Skeletal muscle cell (primary cell): ENCODE measurements around the gene HCRT.
A peak's percentile ranks its signal among the peaks of the same experiment; 100 is the strongest.
"Not testable (repeated sequence)": the region's sequence is repeated elsewhere in the genome, so short reads cannot be mapped to it uniquely, and the experiment has no call there.

Source experiments
- DNase-seq: peaks from one replicate; pipeline ENCODE4 v3.0.0-alpha.2; 2010; ENCODE audit warnings: low read depth
- H3K4me3 ChIP-seq: 2 replicates; pipeline ENCODE4 v1.5.1; 2011; ENCODE audit warnings: low read depth, mild to moderate bottlenecking, control low read depth, low read length, moderate library complexity

The HCRT gene, protein sequence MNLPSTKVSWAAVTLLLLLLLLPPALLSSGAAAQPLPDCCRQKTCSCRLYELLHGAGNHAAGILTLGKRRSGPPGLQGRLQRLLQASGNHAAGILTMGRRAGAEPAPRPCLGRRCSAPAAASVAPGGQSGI

DNA sequence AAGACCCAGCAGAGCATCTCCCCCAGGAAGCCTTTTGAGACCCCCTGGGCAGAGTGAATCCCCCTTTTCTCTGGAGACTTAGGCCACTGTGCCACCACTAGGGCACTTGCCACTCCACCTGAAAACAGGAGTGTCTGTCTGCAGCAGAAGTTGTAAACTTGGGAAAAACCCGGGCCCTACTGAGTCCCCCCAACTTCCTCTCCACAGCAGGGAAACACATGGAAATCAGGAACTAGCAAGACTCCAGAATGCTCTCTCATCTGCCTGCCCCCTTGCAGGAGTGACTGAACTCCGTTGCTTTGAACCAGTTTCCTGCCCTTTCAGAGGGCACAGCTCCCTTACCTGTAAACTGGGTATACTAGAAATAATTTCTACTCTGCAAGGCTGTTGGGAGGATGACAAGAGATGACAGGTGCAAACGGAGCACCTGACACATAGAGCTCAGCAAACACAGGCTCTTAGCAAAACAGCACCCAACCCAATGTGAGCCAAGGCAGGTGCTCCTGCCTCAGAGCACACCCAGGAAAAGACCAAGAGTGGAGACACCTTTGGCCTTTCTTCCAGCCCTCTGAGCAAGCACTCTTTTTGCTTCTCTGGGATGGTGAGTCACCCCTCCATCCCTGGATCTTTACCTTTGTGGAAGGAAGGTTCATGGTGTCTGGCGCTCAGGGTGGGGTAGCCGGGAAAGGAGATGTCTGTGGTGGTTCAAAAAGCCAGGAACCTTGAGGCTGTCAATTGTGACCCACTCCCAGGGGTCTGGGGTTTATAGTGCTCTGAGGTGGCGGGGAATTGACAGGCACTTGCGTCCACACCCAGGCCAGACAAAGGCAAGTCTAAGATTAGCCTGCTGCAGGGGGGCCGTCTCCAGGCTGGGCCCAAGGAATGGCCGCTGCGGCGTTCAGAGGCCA lies at the start of gene HCRT:
Gene HCRT (minus strand): TSS at position 740 of the 908 bp plus-strand sequence. CDS start 87 bp downstream, at position 653.
- DNase-seq, result no peak
- peak within 1 kb of the TSS; percentile 56 for H3K4me3 ChIP-seq

DNA sequence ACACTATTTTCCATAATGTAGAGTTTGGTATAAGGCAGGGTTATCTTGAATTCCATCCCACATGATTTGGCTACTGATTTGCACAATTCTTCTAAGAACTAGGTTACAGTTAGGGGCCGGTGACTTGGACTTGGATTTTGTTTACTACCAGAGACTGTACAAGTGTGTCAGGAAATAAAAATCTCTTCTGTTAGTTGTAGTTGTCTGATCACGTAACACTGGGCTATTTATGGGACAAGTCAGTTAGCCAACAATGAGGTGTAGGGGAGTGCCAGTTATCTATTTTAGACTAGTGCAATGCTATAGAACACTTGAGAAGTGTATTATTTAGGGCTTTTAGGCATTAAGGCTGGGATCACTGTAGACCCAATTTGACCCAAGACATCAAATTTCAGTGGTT lies 48.7 kb upstream of the HCRT start:
- no peak for DNase-seq
- H3K4me3 ChIP-seq, result no peak overlapping the region

DNA sequence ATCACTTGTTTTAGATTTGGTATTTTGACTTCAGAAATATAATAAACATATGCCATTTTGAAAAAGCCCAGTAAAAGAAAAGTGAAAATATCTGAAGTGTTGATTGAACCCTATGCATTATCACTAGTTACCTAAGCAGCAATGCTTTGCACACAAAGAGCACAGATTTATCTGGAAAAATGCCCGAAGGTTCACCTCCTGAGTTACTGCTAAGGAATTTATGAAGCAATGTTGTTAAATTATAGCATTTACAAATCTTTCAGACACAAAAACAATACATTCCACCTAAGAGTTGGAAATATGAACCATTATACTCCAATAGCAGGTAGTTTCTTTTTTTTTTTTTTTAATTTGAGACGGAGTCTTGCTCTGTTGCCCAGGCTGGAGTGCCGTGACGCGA lies 47.9 kb upstream of the HCRT start:
- H3K4me3 ChIP-seq, result no peak overlapping the region
- no peak for DNase-seq

DNA sequence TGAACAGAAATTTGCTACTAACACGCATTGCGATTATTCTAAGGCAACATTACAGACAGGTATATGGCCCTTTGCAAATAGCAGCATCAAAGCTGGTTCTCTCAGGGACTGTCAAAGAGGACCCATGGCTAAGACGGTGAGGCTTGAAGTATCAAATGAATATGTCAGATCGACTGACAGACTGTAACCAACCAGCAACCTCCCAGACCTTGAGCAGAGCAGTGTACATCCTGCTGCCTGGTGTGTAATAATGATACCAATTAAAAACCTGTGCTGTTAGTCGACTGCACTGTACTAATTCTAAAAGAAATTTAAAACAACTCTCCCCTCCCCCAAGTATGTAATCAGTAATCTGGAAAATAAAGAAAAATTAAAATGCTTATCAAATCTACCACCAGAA lies 45.0 kb upstream of the HCRT start:
- DNase-seq, result no peak
- H3K4me3 ChIP-seq, result no peak overlapping the region

DNA sequence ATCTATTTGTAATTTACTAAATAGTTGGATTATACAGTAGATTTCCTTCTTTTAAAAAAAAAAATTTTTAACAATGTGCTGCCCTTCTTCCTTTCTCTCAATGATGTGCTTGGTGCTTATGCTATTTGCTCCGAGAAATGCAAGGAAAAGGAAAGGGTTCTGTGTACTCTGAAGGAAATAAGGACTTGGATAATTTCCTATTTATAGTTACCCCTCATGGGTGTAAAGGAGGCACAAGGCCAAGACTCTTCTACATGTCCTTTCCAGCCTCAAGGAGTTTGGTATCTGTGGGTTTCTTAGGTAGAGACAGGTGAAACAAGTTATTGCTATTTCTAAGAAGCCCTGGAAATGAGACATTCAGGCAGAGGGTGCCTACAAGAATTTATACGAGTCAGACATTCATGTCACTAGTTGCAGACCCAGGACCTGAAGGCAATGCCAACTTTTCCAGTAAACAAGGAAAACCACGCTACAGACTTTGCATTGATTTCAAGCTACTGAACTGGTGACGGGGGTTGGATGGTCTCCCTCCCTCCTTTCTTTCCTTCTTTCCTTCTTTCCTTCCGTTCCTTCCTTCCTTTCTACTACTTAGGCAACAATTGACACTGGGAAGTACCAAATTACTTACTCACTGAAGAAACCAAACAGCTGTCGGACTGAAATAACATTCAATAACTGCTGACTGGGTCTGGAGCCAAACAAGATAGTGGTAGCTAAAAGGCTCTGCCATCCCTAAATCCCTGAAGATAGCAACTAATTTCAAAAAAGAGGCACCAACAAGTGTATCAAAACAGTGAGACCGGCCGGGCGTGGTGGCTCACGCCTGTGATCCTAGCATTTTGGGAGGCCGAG lies 42.8 kb upstream of the HCRT start:
- no peak for DNase-seq
- no peak overlapping the region for H3K4me3 ChIP-seq

DNA sequence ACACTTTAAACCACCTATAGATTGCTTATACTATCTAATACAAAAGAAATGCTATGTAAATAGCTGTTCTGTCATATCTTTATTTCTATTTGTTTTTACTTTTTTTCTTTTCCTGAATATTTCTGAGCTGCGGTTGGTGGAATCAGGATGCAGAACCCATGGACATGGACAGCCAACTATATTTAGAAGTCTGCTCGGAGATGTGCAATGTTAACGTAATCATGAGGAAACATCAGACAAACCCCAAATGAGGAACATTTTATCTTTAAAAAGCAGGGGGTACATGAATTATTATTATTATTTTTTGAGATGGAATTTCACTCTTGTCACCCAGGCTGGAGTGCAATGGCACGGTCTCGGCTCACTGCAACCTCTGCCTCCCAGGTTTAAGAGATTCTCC lies 40.4 kb upstream of the HCRT start:
- no peak for DNase-seq
- H3K4me3 ChIP-seq, result no peak overlapping the region

DNA sequence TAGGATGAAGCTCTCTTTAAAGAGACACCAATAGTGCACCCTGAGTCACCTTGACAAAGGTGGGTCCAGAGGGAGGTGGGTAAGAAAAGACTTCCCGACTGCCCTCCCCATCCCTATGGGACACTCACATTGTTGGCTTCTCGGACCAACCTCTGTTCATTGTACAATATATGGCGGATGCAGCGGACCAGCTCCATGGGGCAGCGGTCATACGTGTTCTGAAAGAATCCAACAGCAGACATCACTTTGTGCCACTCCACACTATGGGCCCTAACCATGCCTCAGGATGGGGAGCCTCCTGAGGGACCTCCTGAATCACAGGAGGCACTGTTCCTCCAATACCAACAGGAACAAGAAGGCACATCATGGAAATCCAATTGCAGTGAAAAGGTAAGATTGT lies 39.4 kb upstream of the HCRT start:
- DNase-seq, result no peak
- H3K4me3 ChIP-seq, result no peak overlapping the region

DNA sequence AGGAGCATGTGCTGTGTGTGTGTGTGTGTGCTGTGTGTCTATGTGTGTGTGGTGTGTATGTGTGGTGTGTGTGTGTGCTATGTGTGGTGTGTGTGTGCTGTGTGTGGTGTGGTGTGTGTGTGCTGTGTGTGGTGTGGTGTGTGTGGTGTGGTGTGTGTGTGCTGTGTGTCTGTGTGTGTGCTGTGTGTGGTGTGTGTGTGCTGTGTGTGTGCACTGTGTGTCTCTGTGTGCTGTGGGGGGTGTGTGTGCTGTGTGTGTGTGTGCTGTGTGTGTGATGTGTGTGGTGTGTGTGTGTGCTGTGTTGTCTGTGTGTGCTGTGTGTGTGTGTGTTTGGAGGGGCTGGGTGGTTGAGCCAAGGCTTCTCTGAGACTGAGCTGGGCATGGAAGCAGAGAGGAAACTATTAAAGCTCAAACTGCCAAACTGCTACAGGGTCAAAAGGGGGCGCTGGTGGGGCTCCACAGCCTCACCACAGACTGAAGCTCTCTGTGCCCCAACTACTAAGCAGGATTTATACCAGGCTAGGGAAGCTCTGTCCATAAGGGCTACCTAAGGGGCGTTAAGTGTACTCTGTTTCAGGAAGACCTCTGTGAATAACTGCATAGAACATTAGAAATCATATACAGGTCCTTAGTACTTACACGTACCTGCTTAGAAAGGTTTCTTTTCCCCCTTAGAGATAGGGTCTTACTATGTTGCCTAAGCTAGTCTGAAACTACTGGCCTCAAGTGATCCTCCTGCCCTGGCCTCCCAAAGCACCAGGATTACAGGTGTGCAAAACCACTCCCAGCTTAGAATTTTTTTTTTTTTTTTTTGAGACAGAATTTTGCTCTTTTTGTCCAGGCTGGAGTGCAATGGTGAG lies 36.9 kb upstream of the HCRT start:
- no peak overlapping the region for H3K4me3 ChIP-seq
- no peak for DNase-seq

DNA sequence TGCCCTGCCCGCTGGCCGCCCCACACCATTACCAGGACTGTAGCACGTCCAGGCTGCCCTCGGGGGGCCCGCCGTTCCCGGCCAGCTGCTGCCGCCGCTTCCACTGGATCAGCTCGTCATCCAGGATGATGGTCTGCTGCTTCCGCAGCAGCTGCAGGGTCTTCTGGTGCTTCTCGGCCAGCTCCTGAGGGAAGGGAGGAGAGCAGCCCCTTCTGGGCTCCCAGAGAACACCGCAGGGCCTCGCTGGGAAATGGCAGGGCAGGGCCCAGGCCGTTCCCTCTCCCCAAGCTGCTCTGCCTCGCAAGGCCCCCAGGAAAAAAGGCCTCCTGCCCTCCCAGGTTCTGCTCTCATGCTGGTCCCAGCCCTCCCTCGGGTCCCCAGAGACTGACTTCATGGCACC lies 34.0 kb upstream of the HCRT start:
- DNase-seq, H3K4me3 ChIP-seq: not testable (repeated sequence)

DNA sequence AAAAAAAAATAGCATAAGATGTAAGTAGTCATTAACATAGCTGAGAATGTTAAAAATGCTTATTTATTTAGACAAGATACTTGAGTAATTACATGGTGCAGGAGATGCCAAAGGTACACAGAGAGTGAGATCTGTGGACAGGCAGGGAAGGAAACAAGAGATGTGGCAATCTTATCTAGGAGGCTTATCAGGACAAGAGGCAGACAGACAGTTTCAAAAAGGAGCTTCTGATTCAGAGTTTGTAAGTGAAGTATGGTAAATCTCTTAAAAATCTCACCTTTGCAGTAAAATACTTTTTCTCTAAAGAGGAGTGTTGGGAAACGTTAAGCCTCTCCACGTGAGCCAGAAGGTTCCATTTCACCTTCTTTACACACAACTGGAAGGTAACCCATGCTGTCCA lies 28.9 kb upstream of the HCRT start:
- H3K4me3 ChIP-seq, result no peak overlapping the region
- no peak for DNase-seq

DNA sequence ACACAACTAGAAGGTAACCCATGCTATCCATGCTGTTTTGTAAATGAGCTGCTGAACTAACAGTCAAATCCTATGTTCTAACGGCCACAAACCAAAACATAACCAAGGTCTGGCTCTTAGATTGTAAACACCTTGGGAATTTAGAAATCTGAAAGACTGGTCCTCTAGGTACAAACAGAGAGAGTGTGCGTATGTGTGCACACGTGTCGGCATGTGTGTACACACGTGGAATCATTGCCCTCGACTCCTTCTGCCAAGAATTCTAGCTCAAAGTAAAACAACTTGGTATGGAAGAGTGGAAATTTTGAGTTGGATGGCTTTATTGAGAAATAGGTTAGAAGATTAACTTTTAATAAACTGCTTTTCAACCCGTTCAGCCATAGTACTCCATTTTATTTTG lies 27.1 kb upstream of the HCRT start:
- no peak overlapping the region for H3K4me3 ChIP-seq
- DNase-seq, result no peak

DNA sequence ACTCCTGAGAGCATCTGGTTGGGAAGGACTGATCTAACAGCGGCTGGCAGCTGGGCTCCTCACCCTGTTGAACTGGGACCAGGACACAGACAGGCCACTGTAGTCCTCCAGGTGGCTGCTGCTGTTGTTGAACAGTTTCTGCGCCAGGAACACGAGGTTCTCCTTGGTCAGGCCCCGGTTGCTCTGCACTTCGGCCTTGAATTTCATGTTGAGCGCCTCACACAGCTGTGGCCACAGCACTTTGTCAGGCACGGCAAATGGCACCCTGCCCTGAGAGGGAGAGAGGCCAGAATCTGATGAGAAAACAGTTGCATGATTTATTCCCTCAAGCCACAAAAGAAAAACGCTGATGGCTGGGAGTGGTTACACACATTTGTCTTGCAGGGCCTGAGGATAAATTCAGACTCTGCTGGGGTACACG lies 26.7 kb upstream of the HCRT start:
- H3K4me3 ChIP-seq, result not testable (repeated sequence)
- peak; percentile 18 for DNase-seq

DNA sequence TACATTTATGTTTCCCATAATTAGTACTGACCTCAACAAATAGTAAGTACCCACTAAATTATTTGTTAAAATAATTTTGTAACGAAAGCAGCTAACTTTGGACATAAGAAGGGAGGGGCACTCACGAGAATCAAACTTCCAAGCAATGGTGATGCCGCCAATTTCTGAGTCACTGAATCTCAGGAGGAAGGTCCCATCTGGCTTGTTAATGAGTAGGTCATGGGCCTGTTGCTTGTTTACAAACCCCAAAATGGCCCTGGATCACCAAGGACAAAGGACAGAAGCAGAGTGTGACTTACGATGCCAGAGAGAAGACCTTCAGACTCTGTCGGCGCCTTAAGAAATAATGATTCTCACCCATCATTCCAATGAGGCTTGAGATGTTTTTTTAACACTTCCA lies 24.8 kb upstream of the HCRT start:
- no peak for DNase-seq

DNA sequence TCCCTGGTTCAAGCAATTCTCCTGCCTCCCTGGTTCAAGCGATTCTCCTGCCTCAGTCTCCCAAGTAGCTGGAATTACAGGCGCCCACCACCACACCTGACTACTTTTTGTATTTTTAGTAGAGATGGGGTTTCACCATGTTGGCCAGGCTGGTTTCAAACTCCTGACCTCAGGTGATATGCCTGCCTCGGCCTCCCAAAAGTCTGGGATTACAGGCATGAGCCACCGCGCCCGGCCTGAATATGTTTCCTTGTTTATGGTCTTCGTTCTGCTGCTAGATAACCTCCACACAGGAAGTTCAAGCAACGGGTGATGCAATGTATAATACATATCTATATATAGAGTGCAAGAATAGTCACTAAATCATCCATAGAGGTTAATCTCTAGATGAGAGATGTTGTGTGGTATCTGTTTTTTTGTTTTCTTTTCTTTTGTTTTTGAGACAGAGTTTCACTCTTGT lies 20.9 kb upstream of the HCRT start:
- H3K4me3 ChIP-seq, DNase-seq: not testable (repeated sequence)

More for the DNA sequence above, 24.8 kb upstream of the HCRT start:
- H3K4me3 ChIP-seq, result no peak overlapping the region

DNA sequence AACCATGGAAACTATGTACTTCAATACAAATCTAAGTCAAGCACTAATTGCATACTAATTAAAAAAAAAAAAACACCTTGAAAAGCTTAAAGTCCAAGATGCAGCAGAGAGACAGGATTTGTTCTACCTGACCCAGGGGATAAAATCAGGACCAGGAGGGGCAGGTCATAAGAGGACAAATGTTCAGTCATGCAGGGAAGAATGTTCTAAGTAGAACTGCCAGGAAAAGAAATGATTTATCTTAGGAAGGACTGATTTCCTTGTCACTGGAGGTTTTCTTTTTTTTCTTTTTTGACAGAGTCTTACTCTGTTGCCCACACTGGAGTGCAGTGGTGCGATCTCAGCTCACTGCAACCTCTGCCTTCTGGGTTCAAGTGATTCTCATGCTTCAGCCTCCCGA lies 18.1 kb upstream of the HCRT start:
- H3K4me3 ChIP-seq, result no peak overlapping the region
- DNase-seq, result no peak

DNA sequence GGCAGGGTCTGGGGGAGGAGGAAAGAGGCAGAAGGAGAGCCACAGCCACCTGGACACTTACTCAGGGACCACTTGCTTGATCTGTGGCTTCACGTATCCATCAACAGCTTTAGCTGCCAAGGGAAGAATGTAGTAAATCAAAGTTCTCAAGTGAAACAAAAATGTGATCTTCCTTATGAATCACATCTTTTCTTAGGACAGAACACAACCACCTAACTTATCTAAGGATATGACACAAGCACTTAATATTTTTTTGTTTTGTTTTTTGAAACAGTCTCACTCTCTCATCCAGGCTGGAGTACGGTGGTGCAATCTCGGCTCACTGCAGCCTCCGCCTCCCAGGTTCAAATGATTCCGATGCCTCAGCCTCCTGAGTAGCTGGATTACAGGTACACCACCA lies 17.4 kb upstream of the HCRT start:
- DNase-seq, result no peak
- no peak overlapping the region for H3K4me3 ChIP-seq

DNA sequence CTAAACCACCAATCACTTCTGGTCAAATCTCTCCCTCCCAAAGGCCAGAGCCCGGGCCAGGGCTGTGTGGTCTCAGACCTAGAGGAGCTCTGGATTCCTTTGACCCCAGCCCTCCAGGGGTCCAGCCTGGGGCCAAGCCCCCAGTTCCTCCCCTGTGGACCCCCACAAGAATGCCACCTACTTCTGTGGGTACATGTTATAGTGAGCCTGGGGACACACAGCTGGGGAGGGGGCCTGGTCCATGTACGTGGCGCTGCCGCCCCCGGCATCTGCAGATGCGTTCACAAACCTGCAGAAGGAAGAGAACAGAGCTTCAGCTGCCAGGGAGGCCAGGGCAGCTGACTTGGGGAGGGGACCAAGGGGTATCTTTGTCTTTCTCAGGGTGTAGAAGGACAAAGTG lies 16.9 kb upstream of the HCRT start:
- no peak for DNase-seq

DNA sequence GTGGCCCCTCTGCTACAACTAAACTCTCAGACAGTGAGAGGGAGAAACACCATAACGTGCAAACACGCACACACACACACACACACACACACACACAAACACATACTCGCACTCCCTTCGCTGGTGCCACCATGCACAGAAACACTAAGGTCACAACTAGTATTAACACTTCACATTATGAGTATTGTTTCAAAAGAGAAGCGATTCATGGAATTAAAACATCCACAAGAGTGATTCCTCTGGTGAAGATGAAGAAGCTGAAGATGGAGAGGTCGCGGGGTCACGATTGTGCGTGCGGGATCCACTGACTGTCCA lies 16.2 kb upstream of the HCRT start:
- DNase-seq, result no peak

More for the DNA sequence above, 16.9 kb upstream of the HCRT start:
- no peak overlapping the region for H3K4me3 ChIP-seq

DNA sequence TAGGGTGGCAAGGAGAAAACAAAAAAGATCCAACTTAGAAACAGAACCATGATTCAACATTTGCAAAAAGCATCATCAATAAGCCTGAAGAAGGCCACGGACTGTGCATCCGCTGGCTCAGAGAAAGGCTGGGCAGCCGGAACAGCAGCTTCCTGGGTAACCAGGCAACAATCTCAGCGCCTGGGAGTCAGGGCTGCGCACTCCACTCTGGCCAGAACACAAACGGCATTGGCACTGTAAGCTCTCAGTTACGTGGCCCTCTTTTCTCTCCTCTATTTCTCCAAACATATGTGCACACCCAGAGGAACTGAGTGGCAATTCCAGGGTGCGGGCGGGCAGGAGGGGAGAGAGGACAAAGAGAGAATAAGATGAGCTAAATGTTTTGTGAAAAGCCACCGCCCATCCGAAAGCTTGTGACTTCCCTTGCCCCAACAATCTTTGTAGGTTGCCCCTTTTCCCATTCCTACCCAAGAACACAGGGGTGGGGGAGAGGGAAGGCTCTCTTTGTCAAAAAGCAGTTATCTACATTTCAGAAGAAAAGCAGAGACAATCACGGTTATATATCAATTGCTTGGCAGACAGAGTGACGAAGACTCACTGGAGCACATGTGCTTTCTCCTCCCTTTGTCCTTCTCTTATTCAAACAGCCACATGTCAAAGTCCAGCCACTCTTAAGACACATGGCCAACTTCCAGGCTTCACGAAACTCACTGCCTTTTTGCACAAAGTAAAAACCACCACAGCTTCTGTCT lies 15.6 kb upstream of the HCRT start:
- no peak overlapping the region for H3K4me3 ChIP-seq
- DNase-seq, result no peak

More for the DNA sequence above, 16.2 kb upstream of the HCRT start:
- no peak overlapping the region for H3K4me3 ChIP-seq
